GM19324 (cell line): ENCODE results near the gene MMP27.

Experiments used
- ATAC-seq: cut with Tn5 transposase; IDR thresholded peaks from one replicate; pipeline ENCODE4 v1.9.1; 2021; ENCODE audit warnings: mild to moderate bottlenecking, moderate library complexity; ENCODE audit not compliant: unreplicated experiment, low FRiP score

The MMP27 gene

DNA sequence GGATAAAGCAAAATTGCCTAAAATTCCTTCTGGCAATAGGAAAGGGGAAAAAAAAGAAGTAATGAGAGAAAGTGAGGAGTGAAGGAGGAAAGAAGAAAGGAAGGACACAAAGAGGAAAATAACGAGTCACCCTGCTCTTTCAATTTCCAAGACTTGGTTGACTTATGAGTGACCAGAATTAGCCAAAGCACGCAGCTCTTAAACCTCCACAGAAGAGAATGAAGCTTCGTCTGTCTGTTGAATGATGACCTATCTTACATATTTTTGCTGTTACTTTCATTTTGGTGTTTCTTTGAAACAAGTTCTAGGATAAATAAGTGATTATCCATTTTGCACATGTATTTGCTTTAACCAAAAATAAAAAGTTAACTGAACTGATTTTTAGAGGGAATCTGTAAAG is 728 bp downstream of the MMP27 start:
- no peak for ATAC-seq

DNA sequence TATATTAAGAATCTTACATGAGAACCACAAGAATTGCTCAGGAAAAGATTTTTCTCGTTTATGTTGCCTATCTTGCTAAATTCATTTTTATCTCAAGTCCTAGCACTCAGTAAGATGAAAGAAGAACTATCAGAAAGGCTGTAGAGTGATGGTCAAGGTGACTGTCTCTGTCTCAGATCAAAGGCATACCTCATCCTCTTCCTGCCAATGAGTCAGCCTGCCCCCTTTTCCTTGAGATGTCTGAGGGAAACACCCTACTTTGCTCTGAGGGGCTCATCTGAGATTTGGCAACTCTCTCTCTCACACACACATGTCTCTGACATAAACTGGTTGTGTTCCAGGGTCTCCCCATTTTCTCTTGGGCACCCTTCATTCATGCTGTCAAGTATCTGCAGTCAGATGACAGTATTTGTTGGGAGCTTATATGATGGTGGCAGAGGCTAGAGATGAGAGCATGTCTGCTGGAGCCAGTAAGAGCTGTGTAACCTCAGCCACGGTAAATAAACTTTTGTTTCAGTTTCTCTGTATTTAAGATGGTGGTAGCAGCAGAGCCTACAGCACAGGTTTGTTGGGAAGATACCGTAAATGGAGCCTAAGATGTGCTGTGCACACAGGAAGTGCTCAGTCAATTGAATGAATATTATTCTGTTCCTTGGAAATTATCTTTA is 1.6 kb downstream of the MMP27 start:
- no peak for ATAC-seq

DNA sequence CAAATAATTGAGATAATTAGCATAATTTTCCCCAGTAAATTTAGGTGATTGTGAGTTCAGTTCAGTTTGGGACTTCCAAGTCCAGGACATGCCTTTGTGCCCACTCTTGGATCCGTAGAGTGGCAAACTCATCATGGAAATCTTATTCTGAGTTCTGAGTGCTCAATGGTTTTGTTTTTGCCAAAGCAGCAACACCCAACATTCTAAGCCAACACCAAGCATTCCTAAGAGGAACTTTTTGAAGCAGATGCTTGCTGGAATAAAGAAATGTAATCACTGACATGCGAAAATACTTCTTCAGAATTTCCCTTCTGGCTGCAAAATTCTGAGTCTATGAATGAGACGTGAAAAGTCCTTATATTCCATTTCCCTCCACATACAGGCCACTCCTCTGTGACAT is 10.4 kb downstream of the MMP27 start:
- ATAC-seq, result no peak

DNA sequence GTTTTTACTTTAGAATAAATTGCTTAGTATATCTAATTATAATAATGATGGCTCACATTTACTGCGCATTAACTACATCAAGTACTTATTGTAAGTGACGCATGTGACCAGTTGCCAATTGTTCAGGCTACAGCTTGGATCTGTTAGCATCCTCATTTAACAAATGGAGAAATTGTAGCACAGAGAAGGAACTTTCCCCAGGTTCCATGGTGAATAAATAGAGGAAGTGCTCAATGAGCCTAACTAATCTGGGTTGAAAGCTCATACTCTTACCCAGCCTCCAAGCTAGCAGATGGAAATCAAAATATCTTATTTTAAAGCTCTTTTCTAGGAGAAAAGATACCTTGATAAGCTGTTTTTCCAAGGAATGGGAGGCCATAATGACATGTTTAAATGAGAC is 19.8 kb downstream of the MMP27 start:
- ATAC-seq, result no peak

DNA sequence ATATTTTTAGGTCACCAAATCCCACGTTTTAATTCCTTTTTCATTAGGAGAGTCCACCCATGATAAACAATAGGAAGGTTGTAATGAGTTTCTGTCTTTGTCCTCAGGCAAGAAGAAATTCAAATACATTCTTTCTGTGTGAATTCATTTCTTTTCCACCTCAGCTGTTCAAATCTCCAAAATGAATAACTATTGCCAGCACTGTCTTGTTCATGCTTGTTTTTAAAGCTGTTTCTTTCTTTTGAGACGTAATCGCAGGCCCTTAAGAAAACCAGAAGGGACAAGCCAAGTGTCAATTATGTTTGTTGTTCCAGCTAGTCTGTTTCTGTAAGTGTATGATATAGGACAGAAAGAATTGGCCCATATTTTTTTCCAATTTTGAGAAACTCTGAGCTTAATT is 20.2 kb downstream of the MMP27 start:
- ATAC-seq, result no peak

DNA sequence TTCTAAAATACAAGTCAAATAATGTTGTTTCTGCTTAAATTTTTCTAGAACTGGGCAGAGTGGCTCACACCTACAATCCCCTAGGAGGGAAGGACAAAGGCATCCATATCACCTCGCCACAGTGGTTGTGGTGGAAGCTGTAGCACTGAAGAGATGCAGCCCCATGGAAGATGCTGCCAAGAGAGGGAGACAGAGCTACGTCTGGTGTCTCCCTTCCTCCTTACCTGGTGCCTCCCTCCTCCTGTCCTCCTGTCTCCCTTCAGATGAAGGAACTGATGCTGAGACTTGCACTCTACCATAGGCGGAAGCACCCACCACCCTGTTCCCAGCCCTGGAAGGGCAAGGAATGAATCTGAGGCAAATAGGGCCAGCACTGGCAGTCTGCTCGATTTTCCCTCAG is 22.3 kb downstream of the MMP27 start:
- no peak for ATAC-seq

DNA sequence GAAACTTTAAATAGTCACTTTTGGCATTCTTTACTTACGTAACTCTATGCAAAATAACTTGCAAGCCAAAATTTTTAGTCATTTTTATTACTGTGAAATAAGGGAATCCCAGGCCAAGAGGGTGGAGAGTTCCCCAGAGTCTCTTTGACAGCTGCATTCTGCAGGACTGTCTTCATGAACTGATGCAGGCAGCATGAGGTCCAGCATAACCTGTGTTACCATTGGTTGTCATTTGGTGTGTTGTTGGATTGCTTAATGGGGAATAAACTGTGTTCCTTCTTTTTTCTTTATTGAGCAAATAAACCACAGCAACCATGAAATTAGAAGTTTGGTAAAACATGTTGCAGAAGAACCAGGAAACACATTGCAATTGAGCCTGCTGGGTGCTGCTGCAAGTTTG is 24.6 kb downstream of the MMP27 start:
- no peak for ATAC-seq

DNA sequence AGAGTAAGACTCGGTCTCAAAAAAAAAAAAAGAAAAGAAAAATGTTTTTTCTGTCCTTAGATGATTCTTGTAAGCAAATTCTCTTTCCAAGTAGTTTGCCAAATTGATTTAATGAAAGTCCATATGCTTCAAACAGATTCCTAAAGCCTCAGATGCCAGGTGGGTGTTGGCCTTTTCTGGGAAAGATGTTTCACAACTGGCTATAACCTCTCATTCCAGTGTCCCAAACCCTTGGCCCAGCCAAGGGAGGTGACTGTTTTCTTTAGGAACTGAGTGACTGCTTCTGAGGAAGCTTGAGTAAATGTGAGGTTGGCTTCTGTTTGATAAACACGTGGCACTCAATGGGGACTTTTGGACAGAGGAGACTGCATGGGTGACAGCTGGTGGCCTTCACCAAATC is 27.5 kb downstream of the MMP27 start:
- no peak for ATAC-seq

DNA sequence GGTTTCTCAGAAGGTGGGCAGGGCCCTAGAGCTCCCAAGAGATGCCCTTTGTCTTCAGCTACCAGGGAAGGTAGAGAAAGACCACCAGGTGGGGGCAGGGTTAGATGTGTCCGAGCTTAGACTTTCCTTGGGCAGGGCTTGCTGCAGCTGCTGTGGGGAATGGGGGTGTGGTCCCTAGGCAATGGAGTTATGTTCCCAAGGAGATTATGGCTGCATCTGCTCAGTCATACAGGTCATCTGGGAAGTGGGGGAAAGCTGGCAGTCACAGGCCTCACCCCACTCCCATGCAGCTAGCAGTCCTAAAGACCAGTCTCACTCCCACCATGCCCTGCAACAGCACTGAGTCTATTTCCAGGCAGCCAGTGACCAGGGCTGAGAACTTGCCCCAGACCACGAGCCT is 29.5 kb downstream of the MMP27 start:
- ATAC-seq, result no peak

DNA sequence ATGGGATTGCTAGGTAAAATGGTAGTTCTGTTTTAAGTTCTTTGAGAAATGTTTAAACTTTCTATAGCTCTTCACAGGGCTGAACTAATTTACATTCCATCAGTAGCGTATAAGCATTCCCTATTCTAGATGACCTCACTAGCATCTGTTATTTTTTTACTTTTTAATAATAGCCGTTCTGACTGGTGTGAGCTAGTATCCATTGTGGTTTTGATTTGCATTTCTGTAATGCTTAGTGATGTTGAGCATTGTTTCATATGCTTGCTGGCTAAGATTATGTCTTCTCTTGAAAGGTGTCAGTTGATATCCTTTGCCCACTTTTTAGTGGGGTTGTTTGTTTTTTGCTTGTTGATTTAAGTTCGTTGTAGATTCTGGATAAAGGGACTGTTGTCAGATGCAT is 35.9 kb downstream of the MMP27 start:
- ATAC-seq, result peak; percentile 81

DNA sequence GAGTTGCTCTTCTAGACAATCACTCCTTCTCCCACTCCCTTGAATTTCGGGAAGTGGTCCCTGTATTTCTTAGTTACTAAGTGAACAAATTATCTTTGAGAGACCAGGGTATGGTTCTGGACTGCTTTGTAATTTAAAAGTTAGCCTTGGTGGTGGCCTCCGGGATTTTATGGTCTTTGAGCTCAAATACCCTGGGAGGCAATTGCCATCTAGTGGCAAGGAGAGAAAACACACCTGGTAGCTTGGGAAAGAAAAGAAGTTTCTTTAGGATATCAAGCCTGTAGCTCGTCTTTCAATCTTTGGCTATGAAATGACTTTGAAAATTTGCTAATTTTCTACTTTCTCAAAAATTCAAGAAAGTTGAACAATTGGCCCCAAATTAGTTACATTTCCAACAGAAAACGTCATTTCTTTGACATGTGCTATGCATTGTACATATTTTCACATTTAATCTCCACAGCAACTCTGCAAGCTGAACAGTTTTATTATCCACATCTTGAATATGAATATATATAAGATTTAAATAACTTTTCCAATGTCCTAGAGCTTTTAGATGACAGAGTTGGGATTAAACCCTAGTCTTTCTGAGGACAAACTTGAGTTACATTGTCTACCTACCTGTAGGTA is 39.1 kb downstream of the MMP27 start:
- no peak for ATAC-seq

DNA sequence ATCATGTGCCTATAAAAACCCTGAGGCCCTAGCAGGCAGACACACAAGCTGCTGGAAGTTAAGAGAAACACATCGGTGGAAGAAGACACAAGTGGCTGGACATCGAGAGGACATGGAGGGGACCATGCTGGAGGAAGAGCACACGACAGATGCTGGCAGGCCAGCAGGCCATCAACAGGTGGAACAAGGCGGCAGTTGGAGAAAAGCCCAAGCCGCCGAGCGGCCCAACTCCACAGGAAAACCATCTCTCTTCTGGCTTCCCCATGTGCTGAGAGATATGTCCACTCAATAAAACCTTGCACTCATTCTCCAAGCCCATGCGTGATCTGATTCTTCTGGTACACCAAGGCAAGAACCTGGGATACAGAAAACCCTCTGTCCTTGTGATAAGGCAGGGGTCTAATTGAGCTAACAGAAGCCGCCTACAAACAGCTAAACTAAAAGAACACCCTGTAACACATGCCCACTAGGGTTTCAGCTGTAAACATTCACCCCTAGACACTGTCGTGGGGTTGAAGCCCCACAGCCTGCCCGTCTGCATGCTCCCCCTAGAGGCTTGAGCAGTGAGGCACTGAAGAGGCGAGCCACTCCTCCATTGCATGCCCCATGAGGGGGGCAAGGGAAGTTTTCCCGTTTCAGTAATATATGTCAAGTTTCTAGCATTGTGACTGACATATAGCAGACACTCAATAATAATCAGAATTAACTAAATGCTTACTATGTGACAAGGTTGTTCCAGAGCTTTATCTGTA is 41.4 kb downstream of the MMP27 start:
- no peak for ATAC-seq

DNA sequence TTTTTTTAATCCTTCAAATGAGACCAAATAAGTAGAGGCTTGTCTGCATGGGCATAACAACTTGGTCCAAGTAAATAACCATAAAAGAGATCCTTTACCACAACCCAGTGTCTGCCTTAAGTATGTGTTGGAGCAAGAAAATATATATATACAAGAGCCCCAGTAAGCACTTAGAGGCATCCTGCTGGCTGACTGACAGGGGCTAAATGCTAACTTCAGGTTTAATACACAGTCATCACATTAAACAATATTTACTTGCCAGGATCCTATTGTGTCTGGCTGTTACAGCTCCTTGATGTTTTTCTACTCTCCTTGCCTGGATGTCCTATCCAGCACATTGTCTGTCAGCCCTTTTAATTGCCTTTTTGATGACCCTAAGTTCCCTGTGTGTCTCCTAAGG is 43.0 kb downstream of the MMP27 start:
- no peak for ATAC-seq

DNA sequence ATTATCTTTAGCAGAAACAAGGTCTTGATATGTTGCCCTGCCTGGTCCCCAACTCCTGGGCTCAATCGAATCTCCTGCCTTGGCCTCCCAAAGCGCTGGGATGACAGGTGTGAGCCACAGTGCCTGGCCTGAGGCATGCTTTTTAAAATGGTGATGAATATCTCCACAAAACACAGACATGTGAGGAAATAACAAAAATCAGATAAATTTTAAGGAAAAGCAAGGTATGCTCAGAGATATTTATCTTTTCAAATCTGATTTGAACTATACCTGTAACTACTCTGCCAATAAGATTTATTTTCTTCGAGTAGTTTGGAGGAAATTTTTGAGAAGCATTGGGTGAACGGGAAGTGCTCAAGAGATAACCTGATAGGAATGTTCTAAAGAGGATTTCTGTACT is 44.5 kb downstream of the MMP27 start:
- ATAC-seq, result no peak

DNA sequence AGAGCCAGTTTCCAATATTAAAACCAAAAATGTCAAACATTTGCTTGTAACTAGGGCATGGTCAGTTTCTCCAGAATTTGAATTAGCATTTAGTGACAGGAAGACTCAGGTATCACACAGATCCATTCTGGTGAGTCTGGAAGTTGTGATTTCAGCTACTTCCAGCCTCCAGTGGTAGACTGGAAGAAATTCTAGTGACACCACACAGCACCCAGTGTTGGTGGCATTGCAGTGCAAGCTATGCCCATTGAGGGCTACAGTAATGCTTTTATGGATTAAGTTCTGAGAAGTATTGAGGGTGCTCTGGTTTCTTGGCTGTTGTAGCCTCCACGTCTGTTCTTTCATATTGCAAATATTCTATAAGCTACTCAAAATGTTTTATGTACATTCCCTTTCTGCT is 49.0 kb downstream of the MMP27 start:
- no peak for ATAC-seq

DNA sequence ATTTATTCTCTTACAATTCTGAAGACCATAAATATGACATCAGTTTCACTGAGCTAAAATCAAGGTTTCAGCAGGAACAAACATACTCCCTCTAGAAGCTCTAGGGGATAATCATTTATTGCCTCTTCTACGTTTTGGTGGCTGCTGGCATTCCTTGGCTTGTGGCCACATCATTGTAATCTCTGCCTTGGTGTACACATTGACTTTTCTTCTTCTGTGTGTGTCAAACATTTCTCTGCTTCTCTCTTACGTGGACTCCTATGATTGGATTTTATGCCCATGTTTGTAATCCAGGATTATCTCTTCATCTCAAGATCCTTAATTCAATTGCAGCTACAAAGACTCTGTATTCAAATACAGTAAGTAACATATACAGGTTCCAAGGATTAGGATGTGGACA is 50.0 kb downstream of the MMP27 start:
- no peak for ATAC-seq

DNA sequence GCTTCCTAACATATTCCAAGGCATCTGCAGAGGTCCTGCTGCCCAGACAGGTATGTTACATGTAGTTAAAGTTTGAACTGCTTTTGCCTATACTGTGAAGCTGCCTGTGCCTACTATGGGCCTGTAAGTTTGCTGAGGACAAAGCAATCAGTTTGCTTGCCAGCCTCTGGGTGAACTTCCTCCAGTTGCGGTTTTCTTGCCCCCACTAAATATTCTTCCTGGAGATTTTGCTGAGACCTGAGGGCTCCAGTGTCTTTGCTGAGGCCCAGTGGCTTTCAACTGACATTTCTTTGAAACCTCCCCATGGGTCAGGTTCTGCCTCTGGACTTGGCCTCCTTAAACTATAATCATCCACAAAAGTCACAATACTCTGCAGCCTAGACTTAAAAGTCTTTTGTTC is 50.8 kb downstream of the MMP27 start:
- no peak for ATAC-seq

DNA sequence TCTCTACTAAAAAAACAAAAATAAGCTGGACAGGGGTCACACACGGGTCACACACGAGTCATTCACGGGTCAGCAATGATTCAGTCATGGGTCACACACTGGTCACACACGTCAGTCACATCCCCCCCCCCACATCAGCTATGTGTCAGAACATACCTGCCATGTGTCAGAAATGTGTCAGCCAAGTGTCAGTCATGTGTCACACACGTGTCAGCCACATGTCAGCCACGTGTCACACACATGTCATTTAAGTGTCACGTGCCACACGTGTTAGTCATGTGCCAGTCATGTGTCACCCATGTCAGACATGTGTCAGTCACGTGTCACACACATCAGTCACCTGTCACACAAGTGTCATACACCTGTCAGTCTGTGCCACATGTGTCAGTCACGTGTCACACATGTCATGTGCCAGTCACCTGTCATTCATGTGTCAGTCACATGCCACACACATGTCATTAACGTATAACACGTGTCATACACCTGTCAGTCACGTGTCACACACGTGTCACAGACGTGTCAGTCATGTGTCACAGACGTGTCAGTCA is 51.8 kb downstream of the MMP27 start:
- no peak for ATAC-seq

DNA sequence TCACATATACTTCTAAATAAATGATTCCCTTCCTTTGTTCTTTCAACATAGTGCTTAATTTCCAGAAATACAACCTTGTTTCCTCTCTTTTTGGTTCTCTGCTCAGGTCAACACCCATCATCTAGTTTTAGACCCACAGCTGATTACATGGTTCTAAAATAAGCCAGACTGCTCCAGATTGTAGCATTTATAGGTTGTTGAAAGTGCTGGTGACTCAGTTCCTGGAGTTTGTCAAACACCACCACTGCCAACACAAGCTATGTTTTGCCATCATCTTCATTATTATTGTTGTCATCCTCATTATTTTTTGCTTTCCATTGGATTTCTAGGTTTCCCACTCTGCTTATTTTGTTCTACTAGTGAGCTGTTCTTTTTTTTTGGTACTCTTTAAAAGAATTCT is 58.1 kb downstream of the MMP27 start:
- ATAC-seq, result no peak

DNA sequence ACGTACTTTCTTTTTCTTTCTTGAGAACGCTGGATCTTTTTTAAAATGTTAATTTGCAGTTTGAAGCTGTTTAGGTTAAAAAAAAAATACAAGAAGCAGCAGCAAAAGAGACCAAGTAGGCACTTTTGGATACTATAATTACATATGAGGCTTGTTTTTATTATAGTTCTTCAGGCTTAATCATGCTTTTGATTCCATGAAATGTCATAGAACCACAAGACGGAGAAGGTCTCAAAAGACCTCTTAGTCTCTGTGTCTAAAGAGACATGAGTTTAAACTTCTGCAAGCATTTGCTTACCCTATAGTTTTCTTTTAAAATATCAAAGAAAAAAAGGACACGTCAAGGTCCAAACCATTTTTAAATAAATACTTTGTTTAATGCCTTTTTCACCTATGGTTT is 61.6 kb downstream of the MMP27 start:
- ATAC-seq, result no peak
